HFFc6 (cell line): Measurements from ENCODE around the gene SMARCB1. TPM values are rescaled to one million over a fixed set of nuclear protein-coding genes. Genes with fewer than 3 reads are reported as not detected.

Source experiments
- DNase-seq: peaks from one replicate; pipeline ENCODE4 v3.0.0-alpha.2; 2018
- H3K27ac Mint-ChIP-seq: 2 replicates; pipeline ENCODE4 v1.8.0; 2020; ENCODE audit warnings: mild to moderate bottlenecking, mixed read lengths
- H3K27me3 Mint-ChIP-seq: 2 replicates; pipeline ENCODE4 v1.8.0; 2021; ENCODE audit warnings: mild to moderate bottlenecking, moderate library complexity, mixed read lengths; ENCODE audit not compliant: insufficient read depth
- H3K36me3 Mint-ChIP-seq: 2 replicates; pipeline ENCODE4 v1.8.0; 2021; ENCODE audit warnings: low read depth, mixed read lengths
- H3K4me1 Mint-ChIP-seq: 2 replicates; pipeline ENCODE4 v1.8.0; 2020; ENCODE audit warnings: low read depth, mixed read lengths
- H3K4me3 Mint-ChIP-seq: 2 replicates; pipeline ENCODE4 v1.8.0; 2020; ENCODE audit warnings: mild to moderate bottlenecking, moderate library complexity, mixed read lengths
- H3K9me3 Mint-ChIP-seq: 2 replicates; pipeline ENCODE4 v1.8.0; 2020; ENCODE audit warnings: mild to moderate bottlenecking, mixed read lengths
- total RNA-seq, 6 experiments: library from RNA; stranded (reverse); fragmentation: NEBNext Ultra II Directional; extraction: Animal tissue kit (Norgen Biotek cat#: 25700); gene quantifications; 2 replicates in 1 of 6; 3 replicates in 5 of 6; pipeline ENCODE4 v1.2.3, GENCODE V29; 2021
- TF ChIP-seq, protein P1 (sequence below): fragments of 200-600 bp; sonication (generic); IDR thresholded peaks from 2 replicates; pipeline ENCODE4 v1.5.0; 2021; ENCODE audit warnings: antibody characterized with exemption, mild to moderate bottlenecking

The SMARCB1 gene
- total RNA-seq, 6 experiments from 2014 or later, result 91.5 to 101 (median 97.3) TPM

DNA sequence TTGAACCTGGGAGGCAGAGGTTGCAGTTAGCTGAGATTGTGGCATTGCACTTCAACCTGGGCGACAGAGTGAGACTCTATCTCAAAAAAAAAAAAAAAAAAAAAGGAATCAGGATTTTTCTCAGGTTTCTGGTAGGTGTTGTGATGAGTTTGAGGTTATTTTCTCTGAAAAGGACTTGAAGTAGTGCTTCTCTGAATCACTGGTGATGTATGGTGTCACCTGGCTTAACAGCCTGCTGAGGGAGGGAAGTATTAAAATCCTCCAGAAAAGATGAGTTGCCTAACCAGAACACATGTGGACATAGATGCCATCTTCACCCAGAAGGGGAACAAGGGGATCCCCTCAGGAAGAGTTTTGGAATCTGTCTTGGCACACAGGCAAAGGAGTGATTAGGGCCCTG is 20.1 kb downstream of the SMARCB1 start:
- Mint-ChIP-seq H3K27me3 (no peaks in the 10 kb centered on the region; the same call in none of the 2 replicates), H3K27ac (no peak overlapping the region), H3K4me3 (no peak overlapping the region), H3K4me1 (no peaks in the 10 kb centered on the region), H3K9me3 (no peaks in the 10 kb centered on the region), H3K36me3 (peaks cover 38% of the 10 kb centered on the region)
- no peak for DNase-seq
- TF ChIP-seq, protein P1, sequence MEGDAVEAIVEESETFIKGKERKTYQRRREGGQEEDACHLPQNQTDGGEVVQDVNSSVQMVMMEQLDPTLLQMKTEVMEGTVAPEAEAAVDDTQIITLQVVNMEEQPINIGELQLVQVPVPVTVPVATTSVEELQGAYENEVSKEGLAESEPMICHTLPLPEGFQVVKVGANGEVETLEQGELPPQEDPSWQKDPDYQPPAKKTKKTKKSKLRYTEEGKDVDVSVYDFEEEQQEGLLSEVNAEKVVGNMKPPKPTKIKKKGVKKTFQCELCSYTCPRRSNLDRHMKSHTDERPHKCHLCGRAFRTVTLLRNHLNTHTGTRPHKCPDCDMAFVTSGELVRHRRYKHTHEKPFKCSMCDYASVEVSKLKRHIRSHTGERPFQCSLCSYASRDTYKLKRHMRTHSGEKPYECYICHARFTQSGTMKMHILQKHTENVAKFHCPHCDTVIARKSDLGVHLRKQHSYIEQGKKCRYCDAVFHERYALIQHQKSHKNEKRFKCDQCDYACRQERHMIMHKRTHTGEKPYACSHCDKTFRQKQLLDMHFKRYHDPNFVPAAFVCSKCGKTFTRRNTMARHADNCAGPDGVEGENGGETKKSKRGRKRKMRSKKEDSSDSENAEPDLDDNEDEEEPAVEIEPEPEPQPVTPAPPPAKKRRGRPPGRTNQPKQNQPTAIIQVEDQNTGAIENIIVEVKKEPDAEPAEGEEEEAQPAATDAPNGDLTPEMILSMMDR, result no peak

DNA sequence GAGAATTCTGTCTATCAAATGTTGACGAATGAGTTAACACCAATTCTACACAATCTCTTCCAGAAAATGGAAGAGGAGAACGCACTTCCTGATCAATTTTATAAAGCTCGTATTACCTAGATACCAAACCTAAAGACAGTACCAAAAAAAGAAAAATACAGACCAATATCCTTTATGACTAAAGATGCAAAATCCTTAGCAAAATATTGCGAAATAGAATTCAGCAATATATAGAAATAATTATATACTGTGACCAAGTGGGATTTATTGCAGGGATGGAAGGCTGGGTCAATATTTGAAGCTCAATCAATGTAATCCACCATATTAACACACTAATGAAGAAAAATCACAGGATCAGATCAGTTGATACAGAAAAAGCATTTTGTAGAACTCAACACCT is 25.6 kb downstream of the SMARCB1 start:
- Mint-ChIP-seq H3K27ac (no peak overlapping the region), H3K4me3 (no peak overlapping the region), H3K4me1 (peaks cover 12% of the 10 kb centered on the region), H3K9me3 (no peaks in the 10 kb centered on the region), H3K36me3 (peaks cover 25% of the 10 kb centered on the region), H3K27me3 (peaks cover 3% of the 10 kb centered on the region; the same call in 1 of the 2 replicates)
- no peak for DNase-seq
- TF ChIP-seq, protein P1, result no peak

DNA sequence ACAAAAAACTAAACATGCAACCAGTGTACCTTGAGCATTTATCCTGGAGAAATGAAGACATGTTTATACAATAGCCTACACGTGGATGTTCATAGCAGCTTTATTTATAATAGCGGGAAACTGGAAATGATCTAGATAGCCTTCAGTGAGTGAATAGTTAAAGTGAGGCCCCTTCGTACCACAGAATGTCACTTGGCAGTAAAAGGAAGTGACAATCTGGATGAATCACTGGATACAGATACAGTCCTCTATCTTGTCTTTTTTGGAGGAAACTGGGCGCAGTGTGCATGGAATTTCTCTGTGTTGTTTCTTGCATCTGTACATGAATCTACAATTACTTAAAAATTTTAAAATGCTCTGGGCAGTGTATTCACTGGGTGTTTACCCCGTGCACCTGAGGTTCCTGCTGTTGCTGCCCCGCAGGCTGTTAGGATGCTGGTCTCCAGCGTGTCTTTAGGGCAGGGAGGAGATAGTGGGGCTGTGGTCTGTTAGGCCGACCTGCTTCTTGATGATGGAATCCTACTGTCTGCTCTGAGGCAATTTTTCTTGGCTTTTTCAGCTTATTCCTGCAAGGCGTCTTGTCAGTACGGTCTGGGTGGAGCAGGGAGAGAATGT is 28.9 kb downstream of the SMARCB1 start:
- no peaks in the 10 kb centered on the region for H3K9me3 Mint-ChIP-seq
- H3K4me3 Mint-ChIP-seq, result no peak overlapping the region
- TF ChIP-seq, protein P1, result no peak
- peaks cover 12% of the 10 kb centered on the region for H3K4me1 Mint-ChIP-seq
- peaks cover 3% of the 10 kb centered on the region; the same call in 1 of the 2 replicates for H3K27me3 Mint-ChIP-seq
- peak overlapping the region; percentile 42 for H3K27ac Mint-ChIP-seq
- peaks cover 35% of the 10 kb centered on the region for H3K36me3 Mint-ChIP-seq
- no peak for DNase-seq

DNA sequence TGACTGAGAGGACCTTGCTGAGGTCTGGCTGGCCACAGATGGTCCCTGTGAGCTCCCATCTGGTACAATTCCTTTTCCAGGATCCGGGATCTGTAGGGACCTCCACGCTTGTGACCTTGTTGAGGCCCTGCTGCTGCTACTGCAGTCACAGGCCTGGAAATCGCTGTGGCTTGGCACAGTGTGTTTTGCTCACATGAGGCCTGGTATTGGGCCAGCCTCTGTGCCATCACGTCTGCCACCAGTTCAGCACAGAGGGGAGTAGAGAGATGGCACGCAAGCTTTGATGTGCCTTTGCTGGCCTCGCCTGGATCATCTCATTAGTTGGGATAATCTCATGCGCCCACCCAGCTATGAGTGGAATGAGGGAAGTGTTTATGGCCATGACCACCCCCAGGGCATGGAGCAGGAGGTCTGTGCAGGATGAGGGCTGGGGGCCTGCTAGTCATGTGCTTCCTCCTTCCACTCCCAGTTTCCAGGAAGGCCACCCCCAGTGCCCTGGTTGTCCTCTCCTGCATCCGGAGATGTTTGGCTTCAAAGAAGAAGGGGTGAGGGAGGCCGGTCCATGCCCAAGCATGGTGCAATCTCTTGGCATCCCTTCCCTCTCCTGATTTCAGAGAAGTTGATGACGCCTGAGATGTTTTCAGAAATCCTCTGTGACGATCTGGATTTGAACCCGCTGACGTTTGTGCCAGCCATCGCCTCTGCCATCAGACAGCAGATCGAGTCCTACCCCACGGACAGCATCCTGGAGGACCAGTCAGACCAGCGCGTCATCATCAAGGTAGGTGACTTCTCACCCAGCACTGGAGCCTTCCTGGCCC is 29.6 kb downstream of the SMARCB1 start:
- H3K4me1 Mint-ChIP-seq, result peaks cover 12% of the 10 kb centered on the region
- peaks cover 36% of the 10 kb centered on the region for H3K36me3 Mint-ChIP-seq
- TF ChIP-seq, protein P1, result no peak
- no peak for DNase-seq
- H3K9me3 Mint-ChIP-seq, result no peaks in the 10 kb centered on the region
- peaks cover 3% of the 10 kb centered on the region; the same call in 1 of the 2 replicates for H3K27me3 Mint-ChIP-seq
- no peak overlapping the region for H3K4me3 Mint-ChIP-seq
- peak overlapping the region; percentile 42; the same call in 1 of the 2 replicates for H3K27ac Mint-ChIP-seq

DNA sequence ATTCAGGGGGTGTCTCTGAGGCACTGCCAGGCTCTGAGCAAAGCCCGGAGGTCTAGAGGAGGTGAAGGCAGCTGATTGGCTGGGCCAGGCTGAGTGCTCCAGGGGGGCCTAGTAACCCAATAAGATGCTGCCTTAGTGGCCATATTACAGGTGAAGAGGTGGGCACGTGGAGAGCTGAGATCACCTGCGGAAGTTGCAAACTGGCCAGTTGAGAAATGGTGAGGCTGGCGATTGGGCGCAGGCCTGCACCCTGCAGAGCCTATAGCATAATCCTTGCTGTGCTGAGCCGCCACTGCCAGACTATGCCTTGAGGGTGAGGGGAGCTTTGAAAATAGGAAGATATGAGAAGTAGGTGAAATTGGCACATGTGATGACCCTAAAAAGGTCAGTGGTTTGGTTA is 30.4 kb downstream of the SMARCB1 start:
- TF ChIP-seq, protein P1, result no peak
- Mint-ChIP-seq H3K9me3 (no peaks in the 10 kb centered on the region), H3K36me3 (peaks cover 32% of the 10 kb centered on the region), H3K27ac (no peak overlapping the region), H3K4me3 (no peak overlapping the region), H3K4me1 (peaks cover 13% of the 10 kb centered on the region), H3K27me3 (peaks cover 3% of the 10 kb centered on the region; the same call in 1 of the 2 replicates)
- no peak for DNase-seq
